ENCODE results near the gene KLHL2.
"Not testable (repeated sequence)": the region's sequence is repeated elsewhere in the genome, so short reads cannot be mapped to it uniquely, and the experiment has no call there.

KLHL2 gene

DNA sequence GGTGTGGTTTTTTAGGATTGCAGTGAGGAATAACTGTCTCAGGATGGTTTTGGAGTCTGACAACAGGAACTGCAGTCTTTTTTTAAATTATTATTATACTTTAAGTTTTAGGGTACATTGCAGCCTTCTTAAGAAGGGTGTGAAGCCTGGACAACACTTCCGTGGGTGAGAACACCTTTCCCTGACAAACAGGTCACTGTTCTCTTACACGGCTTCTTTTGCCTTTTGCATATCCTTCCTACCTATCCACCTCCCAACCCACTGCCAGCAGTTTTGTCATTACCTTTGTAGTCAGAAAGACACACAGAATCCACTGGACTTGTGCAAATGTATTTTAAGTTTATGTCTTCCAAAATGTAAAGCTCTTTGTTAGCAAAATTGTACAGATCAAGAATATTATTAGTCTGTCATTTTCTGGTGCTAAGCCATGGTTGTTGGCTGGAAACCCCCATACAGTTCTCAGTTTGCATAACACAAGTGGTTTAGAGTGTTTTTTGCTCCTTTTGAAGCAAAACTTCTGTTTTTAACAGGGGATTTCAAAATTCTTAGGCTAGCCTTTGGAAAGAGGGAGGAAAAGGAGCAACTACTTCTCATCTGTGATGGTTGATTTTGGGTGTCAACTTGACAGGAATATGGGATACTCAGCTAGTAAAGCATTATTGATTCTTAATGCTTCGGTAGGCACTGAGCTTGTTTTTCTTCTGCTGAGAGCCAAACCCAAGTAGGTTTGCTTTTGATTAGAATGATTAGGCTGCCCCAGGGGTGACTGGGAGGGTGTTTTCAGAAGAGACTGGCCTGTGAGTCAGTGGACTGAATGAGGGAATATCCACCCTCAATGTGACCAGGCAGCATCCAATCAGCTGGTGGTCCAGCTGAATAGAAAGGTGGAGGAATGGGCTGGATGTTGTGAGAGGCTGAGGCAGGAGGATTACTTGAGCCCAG is 29.4 kb upstream of the KLHL2 start:
- no peak for DNase-seq (ENCODE audit: low read depth in 2 of 2)
- no peak overlapping the region for H3K4me3 ChIP-seq (replicated peaks in 1 of 2; ENCODE audit: low read depth in 2 of 2, low read length in 2 of 2)
- TF ChIP-seq, protein P1, sequence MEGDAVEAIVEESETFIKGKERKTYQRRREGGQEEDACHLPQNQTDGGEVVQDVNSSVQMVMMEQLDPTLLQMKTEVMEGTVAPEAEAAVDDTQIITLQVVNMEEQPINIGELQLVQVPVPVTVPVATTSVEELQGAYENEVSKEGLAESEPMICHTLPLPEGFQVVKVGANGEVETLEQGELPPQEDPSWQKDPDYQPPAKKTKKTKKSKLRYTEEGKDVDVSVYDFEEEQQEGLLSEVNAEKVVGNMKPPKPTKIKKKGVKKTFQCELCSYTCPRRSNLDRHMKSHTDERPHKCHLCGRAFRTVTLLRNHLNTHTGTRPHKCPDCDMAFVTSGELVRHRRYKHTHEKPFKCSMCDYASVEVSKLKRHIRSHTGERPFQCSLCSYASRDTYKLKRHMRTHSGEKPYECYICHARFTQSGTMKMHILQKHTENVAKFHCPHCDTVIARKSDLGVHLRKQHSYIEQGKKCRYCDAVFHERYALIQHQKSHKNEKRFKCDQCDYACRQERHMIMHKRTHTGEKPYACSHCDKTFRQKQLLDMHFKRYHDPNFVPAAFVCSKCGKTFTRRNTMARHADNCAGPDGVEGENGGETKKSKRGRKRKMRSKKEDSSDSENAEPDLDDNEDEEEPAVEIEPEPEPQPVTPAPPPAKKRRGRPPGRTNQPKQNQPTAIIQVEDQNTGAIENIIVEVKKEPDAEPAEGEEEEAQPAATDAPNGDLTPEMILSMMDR (IDR thresholded peaks at IDR 0.05; ENCODE audit: low read depth, low read length) = no peak

DNA sequence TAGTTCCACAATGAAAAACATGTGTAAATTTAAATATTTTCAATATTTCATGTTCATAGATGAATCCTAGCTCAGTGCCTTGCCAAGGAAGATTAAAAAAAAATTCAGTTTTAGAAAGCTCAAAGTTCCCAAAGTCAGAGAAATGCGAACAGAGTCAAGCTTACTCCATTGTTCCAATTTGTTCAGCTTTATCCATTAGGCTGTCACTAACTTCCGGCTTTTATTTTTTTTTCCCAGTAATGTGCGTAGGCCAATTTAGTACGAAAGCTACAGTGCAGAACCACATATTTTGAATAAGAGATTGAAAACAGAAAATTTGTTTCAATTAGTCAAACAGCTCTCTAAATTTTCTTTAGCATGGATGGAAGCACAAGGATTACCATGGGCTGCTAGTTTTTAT is 23.1 kb upstream of the KLHL2 start:
- TF ChIP-seq, protein P1 (IDR thresholded peaks at IDR 0.05; ENCODE audit: low read depth, low read length) = no peak
- no peak for DNase-seq (ENCODE audit: low read depth in 2 of 2)

DNA sequence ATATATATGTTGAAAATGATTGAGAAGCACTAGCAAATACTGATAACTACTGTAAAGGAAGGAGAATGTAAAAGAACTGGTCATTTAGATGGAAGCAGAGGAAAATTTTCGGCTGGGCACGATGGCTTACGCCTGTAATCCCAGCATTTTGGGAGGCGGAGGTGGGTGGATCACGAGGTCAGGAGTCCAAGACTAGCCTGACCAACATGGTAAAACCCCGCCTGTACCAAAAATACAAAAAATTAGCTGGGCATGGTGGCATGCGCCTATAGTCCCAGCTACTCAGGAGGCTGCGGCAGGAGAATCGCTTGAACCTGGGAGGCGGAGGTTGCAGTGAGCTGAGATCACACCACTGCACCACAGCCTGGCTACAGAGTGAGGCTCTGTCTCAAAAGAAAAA is 22.4 kb upstream of the KLHL2 start:
- DNase-seq (ENCODE audit: low read depth in 2 of 2); H3K4me3 ChIP-seq (replicated peaks in 1 of 2; ENCODE audit: low read depth in 2 of 2, low read length in 2 of 2): not testable (repeated sequence)

More for the DNA sequence above, 23.1 kb upstream of the KLHL2 start:
- H3K4me3 ChIP-seq (replicated peaks in 1 of 2; ENCODE audit: low read depth in 2 of 2, low read length in 2 of 2) = no peak overlapping the region

DNA sequence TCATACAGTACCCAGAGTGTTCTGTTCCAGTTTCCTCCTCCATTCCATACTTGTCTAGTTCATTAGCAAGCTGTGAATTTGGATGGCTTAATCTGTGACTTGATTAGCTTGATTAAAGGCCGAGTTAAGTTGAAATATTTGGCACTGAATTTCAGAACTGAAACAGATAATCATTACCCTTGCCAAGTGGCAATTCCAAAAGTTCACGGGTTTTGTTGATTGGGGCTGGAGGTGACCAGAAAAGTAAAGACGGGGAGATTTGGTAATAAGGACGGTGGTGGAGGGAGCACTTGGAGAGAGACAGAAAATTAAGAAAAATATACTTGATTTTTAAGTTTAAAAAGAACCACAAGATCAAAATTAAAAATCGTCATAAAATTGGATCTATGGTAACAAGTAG is 21.9 kb upstream of the KLHL2 start:
- no peak for DNase-seq (ENCODE audit: low read depth in 2 of 2)
- TF ChIP-seq, protein P1 (IDR thresholded peaks at IDR 0.05; ENCODE audit: low read depth, low read length) = no peak
- H3K4me3 ChIP-seq (replicated peaks in 1 of 2; ENCODE audit: low read depth in 2 of 2, low read length in 2 of 2) = no peak overlapping the region

- no peak for DNase-seq (ENCODE audit: low read depth in 2 of 2)
- TF ChIP-seq, protein P1 (IDR thresholded peaks at IDR 0.05; ENCODE audit: low read depth, low read length) = no peak
- no peak overlapping the region for H3K4me3 ChIP-seq (replicated peaks in 1 of 2; ENCODE audit: low read depth in 2 of 2, low read length in 2 of 2)
Observed at GRCh38 chr4:165190591-165191347, 16.6 kb upstream of the KLHL2 start.

DNA sequence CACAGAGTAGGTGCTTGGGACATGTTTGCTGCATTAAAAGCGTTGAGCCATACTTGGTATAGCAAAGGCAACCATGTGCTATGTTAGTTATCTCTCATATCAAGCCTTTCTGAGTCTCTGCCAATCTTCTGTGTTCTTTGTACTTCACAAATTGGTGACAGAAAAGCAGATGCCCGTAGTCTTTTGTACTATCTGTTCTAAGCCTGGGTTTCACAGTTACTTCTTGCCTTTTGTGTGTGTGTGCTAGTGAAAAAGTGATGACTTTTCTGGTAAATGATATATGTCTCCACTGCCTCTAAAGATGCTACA is 16.1 kb upstream of the KLHL2 start:
- no peak for DNase-seq (ENCODE audit: low read depth in 2 of 2)
- TF ChIP-seq, protein P1 (IDR thresholded peaks at IDR 0.05; ENCODE audit: low read depth, low read length) = no peak
- no peak overlapping the region for H3K4me3 ChIP-seq (replicated peaks in 1 of 2; ENCODE audit: low read depth in 2 of 2, low read length in 2 of 2)

- TF ChIP-seq, protein P1 (IDR thresholded peaks at IDR 0.05; ENCODE audit: low read depth, low read length) = no peak
- DNase-seq (ENCODE audit: low read depth in 2 of 2) = no peak
- H3K4me3 ChIP-seq (replicated peaks in 1 of 2; ENCODE audit: low read depth in 2 of 2, low read length in 2 of 2) = no peak overlapping the region
Observed at GRCh38 chr4:165191814-165192499, 15.4 kb upstream of the KLHL2 start.
